GM10248 (cell line): ENCODE results near the gene ATF5.

Experiments used
- CTCF ChIA-PET: fragments of 300-600 bp; sonication (Branson Sonifier 250); formaldehyde crosslinking; extraction: SDS; loops from one replicate; lab custom pipeline; 2021; ENCODE audit warnings: antibody characterized with exemption; lab: Yijun Ruan, JAX
- POLR2A ChIA-PET: fragments of 350-650 bp; sonication (Branson Sonifier 250); formaldehyde crosslinking; extraction: SDS; loops from one replicate; lab custom pipeline; 2020; ENCODE audit warnings: antibody characterized with exemption; lab: Yijun Ruan, JAX
- DNase-seq: peaks from one replicate; pipeline ENCODE4 v3.0.0; 2012; ENCODE audit errors: extremely low spot score
- TF ChIP-seq, protein P1 (sequence below): IDR thresholded peaks from 2 replicates; pipeline ENCODE4 v1.5.1; 2012; ENCODE audit warnings: mild to moderate bottlenecking, low read depth; ENCODE audit errors: extremely low read depth, missing control alignments, control extremely low read depth

Gene ATF5

GRCh38 chr19:49894011-49894664 lies 34.9 kb upstream of the ATF5 start:
- ChIA-PET POLR2A (interaction anchor here (0.6 to 1.9 kb wide), 7 partner anchors 10 to 219 kb away, joined by 3 to 5 read pairs (median 3); no protein-coding TSS in a partner anchor), CTCF (interaction anchor here (0.9 to 3.1 kb wide), 6 partner anchors 10 to 213 kb away, joined by 3 to 15 read pairs (median 4); no protein-coding TSS in a partner anchor)
- DNase-seq = no peak
- TF ChIP-seq, protein P1, sequence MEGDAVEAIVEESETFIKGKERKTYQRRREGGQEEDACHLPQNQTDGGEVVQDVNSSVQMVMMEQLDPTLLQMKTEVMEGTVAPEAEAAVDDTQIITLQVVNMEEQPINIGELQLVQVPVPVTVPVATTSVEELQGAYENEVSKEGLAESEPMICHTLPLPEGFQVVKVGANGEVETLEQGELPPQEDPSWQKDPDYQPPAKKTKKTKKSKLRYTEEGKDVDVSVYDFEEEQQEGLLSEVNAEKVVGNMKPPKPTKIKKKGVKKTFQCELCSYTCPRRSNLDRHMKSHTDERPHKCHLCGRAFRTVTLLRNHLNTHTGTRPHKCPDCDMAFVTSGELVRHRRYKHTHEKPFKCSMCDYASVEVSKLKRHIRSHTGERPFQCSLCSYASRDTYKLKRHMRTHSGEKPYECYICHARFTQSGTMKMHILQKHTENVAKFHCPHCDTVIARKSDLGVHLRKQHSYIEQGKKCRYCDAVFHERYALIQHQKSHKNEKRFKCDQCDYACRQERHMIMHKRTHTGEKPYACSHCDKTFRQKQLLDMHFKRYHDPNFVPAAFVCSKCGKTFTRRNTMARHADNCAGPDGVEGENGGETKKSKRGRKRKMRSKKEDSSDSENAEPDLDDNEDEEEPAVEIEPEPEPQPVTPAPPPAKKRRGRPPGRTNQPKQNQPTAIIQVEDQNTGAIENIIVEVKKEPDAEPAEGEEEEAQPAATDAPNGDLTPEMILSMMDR = no peak

DNA sequence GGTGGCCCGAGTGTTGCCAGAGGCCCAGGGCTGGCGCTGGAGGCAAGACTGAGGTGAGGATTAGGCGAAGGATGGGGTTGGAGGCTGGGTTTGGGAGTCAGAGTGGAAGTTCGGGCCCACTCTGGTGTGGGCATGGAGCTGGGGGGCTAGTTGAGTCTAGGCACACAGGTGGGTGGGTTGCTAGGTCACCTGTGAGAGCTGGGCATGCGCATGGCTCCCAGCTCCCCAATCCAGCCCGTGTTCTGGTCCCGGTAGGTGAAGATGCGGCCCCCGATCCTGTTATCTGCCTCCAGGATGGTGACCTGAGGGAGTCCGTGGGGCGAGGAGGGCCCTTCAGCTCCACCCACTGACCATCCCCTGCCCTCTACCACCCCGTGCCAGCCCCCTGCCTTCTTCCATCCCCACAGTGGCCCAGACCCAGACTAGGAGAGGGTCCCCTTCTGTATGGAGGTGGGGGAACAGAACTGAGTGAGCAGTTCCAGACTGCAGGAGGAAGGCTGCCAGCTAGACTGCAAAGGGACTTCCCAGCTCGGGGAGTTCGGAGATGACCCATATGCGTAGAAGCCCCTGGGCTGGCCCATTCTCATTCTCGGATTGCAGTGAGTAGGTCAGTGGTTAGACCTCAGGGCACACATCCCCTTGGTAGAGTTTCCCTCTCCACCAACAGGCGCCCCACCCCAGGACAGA lies 34.0 kb upstream of the ATF5 start:
- TF ChIP-seq, protein P1 = no peak
- ChIA-PET POLR2A (interaction anchor here (0.6 to 1.9 kb wide), 5 partner anchors 11 to 220 kb away, joined by 3 to 5 read pairs (median 3); no protein-coding TSS in a partner anchor), CTCF (interaction anchor here (0.7 to 3.1 kb wide), 6 partner anchors 11 to 33 kb away, joined by 3 to 15 read pairs (median 4); no protein-coding TSS in a partner anchor)
- DNase-seq = peak; percentile 58

- CTCF ChIA-PET = interaction anchor here (0.7 to 3.1 kb wide), 4 partner anchors 14 to 32 kb away, joined by 3 to 15 read pairs (median 4); no protein-coding TSS in a partner anchor
- POLR2A ChIA-PET = interaction anchor here (1.2 kb wide), 1 partner anchor 14 kb away, joined by 4 read pairs; no protein-coding TSS in a partner anchor
- peak; percentile 48 for DNase-seq
- TF ChIP-seq, protein P1 = no peak
Measured at GRCh38 chr19:49895566-49896297, 33.3 kb upstream of the ATF5 start.

- TF ChIP-seq, protein P1 = no peak
- CTCF ChIA-PET = interaction anchor here (1.0 to 1.4 kb wide), 4 partner anchors 9 to 22 kb away, joined by 3 to 4 read pairs (median 4); no protein-coding TSS in a partner anchor
- POLR2A ChIA-PET = interaction anchor here (1.0 kb wide), 1 partner anchor 33 kb away, joined by 4 read pairs; the partner anchor contains the start of gene NUP62
- DNase-seq = peak; percentile 81
Measured at GRCh38 chr19:49896863-49897621, 32.0 kb upstream of the ATF5 start, which contains the start of gene IL4I1. Gene IL4I1, minus strand, starts transcription at chr19:49896887. Its CDS starts 727 bp downstream, at chr19:49896160.

DNA sequence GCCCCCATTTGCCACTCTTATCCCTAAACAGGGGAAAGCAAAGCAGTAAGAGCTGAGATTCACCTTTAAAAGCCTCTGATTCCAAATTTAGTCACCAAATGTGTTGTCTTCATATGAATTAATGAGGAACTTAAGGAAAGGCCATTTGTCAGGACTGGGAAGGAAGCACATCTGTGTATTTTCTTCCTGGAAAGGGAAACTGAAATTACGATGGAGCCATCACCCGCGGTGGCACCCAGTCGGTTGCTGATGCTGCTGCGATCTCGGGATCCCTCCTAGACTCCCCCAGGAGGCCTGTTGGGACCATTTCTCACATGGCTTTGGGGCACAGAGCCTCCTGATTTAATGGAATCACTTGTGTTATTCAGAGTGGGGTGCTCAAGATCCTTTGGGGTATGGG lies 24.9 kb upstream of the ATF5 start:
- CTCF ChIA-PET = interaction anchor here (1.1 to 1.3 kb wide), 2 partner anchors 9 to 11 kb away, joined by 3 to 4 read pairs; no protein-coding TSS in a partner anchor
- POLR2A ChIA-PET = no interaction called here
- TF ChIP-seq, protein P1 = no peak
- DNase-seq = no peak
